SW480 (cell line): ENCODE results near the gene NIPSNAP2.
A peak's percentile ranks its signal among the peaks of the same experiment; 100 is the strongest.
"Not testable (repeated sequence)": the region's sequence is repeated elsewhere in the genome, so short reads cannot be mapped to it uniquely, and the experiment has no call there.

ENCODE experiments used
- DNase-seq: peaks from one replicate; pipeline ENCODE4 v3.0.0-alpha.2; 2016; ENCODE audit warnings: low spot score

Gene NIPSNAP2

GRCh38 chr7:55964261-55965099 lies at the start of gene NIPSNAP2:
TSS of gene NIPSNAP2 (plus strand) at chr7:55964585. CDS start at chr7:55964610, 25 bp downstream.
- DNase-seq = peak; percentile 78

DNA sequence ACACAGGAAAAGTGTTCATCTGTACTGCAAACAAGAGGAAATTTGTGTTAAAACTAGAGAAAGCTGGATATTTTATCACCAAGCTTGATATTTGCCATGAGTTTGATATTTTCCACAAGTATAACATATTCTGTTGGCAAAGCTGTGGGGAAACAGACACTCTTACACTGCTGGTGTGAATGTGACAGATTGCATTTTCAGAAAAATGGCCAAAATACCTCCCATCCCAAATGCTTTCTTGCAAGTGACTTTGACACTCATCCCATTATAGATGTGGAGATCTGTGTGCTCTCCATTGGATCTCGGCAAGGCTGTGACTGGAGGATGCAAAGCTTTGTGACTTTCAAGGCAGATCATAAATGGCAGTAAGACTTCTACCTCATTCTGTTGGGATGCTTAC lies 46.6 kb upstream of the NIPSNAP2 start:
- DNase-seq = no peak

- no peak for DNase-seq
Observed at GRCh38 chr7:55928006-55928767, 36.2 kb upstream of the NIPSNAP2 start.

GRCh38 chr7:55931421-55932151 lies 32.8 kb upstream of the NIPSNAP2 start:
- no peak for DNase-seq

DNA sequence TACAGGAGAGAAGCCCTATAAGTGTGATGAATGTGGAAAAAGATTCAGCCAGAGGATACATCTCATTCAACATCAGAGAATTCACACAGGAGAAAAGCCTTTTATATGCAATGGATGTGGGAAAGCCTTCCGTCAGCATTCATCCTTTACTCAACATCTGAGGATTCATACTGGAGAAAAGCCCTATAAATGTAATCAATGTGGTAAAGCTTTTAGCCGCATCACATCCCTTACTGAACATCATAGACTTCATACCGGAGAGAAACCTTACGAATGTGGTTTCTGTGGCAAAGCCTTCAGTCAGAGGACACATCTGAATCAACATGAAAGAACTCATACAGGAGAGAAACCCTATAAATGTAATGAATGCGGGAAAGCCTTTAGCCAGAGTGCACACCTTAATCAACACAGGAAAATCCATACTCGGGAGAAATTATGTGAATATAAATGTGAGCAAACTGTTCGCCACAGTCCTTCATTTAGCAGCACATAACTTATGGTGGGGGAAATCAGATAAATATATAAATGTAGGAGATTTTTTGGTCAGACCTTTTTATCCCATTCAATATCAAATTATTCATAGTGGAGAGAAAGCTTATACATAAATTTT lies 24.8 kb upstream of the NIPSNAP2 start:
- DNase-seq = peak; percentile 20

DNA sequence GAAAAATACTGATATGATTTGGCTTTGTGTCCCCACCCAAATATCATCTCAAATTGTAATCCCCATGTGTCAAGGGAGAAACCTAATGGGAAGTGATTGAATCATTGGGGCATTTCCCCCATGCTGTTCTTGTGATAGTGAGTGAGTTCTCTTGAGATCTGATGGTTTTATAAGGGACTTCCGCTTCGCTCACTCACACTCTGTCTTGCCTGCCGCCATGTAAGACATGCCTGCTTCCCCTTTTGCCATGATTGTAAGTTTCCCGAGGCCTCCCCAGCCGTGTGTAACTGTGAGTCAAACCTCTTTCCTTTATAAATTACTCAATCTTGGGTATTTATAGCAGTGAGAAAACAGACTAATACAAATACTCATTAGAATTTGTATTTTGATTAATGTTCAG lies 17.8 kb upstream of the NIPSNAP2 start:
- DNase-seq = no peak

- peak; percentile 97 for DNase-seq
Observed at GRCh38 chr7:55951637-55952351, 12.6 kb upstream of the NIPSNAP2 start, which contains the start of gene MRPS17. TSS of gene MRPS17 (plus strand) at chr7:55951877. CDS start at chr7:55953196, 1,319 bp downstream.

DNA sequence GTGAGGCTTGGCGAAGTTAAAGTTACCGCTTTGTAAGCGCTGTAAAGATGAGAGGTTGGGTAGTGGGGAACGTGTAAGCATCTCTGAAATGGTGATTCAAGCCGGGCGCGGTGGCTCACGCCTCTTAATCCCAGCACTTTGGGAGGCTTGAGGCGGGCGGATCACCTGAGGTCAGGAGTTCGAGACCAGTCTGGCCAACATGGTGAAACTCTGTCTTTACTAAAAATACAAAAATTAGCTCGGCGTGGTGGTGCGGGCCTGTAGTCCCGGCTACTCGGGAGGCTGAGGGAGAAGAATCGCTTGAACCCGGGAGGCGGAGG lies 12.1 kb upstream of the NIPSNAP2 start:
- DNase-seq = not testable (repeated sequence)

DNA sequence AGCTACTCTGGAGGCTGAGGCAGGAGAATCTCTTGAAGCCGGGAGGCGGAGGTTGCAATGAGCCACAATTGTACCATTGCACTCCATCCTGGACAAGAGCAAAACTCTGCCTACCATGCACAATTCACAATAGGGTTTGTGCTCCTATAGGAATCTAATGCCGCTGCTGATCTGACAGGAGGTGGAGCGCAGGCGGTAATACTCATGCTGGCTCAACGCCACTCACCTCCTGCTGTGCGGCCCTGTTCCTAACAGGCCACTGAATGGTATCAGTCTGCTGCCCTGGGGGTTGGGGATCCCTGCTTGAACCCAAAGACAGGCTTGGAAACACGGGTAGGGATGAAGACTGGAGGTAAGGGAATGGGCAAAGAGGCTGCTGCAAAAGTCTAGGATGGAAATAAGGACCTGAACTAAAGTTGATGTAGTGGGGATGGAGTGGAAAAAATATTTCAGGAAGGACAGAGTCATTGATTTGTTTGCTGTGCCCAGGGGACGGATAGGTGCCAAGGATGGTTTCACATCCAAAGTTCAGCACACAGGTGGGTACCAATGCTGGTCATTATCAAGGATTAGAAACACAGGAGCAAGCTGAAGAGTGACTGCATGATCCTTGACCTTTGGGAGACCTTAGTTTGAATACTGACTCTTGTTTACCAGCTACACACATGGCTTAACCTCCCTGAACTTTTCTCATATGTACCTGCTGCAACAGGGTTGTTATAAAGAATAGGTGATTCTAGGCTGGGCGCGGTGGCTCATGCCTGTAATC lies 10.5 kb upstream of the NIPSNAP2 start:
- no peak for DNase-seq

- no peak for DNase-seq
Observed at GRCh38 chr7:55957190-55957589, 7.2 kb upstream of the NIPSNAP2 start.

- no peak for DNase-seq
Observed at GRCh38 chr7:55962014-55962413, 2.4 kb upstream of the NIPSNAP2 start.

DNA sequence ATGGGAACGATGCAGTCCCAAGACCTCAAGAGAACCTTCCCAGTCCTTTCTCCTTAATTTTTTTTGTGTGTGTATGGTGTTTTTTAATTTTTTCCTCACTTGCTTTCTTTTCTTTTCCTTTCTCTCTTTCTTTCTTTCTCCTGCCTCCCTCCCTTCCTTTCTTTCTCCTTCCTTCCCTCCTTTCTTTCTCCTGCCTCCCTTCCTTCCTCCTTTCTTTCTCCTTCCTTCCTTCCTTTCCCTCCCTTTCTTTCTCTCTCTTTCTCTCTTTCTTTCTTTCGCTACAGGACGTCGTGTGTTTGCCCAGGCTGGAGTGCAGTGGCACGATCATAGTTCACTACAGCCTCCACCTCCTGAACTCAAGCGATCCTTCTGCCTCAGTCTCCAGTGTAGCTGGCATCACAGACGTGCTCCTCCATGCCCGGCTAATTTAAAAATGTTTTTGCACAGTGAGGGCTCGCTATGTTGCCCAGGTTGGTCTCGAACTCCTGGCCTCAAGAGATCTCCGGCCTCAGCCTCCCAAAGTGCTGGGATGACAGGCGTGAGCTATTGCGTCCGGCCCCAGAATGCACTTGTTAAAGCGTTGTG lies 709 bp upstream of the NIPSNAP2 start:
- DNase-seq = no peak

DNA sequence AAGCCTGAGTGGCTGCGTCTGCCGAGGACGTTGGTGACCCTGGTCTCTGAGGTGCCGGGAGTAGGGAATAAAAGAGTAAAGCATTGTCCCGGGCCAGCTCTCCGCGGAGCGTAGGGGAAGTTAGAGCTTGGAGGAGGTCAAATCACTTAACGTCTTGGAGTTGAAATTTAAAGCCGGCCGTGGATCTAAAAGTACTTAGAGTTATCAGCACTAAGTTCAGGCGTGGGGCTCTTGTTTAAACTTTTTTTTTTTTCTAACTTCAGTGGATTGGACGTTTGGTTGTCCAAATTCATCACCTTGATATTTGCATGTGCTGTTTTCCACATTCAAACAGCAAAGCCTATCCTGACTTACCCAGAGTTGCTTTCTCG lies 700 bp downstream of the NIPSNAP2 start:
- no peak for DNase-seq

DNA sequence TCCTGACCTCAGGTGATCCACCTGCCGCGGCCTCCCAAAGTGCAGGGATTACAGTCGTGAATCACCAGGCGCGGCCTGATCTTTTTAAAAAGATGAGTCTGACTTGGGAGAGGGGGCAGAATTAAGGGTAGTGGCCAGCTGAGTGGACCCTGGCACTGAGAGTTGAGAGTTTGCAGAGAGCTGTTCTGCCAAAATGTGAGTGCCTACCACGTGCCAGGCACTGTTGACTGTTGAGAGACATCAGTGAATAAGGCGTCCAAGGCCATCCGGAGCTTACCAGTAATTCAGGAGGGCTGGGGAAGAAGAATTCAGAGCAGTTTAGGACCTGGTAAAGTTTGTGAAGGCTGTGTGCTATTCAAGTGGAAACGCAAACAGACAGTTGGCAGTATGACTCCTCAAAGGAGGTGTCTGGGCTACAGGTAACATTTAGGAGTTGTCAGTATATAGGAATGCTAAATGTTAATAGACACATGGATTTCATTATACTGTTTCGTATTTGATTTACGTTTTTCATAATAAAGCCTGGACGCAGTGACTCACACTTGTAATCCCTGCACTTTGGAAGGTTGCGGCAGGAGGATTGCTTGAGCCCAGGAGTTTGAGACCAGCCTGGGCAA lies 1.5 kb downstream of the NIPSNAP2 start:
- DNase-seq = no peak

DNA sequence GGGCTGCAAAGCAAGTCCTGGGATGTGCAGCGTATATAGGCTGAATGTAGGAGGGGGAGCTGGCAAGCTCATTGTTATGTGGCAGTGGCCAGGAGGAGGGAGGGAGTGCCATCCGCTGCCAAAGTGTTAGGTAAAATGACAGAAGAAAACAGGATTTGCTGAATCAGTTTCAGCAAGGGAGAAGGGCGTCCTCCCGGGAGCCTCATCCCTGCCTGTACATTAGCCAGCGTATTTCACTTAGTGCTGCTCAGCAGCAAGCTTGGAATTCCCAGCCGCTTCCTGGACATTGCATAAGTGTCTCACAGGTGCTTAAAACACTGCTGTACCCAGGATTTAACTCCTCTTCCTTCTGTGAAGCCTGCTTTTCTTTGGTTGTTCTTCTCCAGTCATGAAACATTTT lies 2.5 kb downstream of the NIPSNAP2 start:
- DNase-seq = no peak

- no peak for DNase-seq
Observed at GRCh38 chr7:55969391-55969790, 5.0 kb downstream of the NIPSNAP2 start.

DNA sequence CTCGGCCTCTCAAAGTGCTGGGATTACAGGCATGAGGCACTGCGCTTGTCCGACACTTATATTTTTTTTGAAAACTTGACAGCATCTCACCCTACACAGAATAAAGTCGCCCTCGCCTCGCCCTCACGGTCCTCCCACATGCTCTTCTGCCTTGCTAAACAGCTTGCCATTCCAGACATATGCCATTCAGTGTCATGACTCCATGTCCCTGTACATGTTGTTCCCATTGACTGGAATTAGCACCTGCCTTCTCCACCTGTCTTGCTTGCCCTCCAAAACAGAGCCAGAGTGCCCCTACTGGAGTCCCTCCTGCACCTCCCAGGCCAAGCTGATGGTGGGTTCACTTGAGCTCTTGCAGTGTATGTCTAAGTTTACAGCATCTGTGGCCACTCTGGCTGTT lies 6.2 kb downstream of the NIPSNAP2 start:
- no peak for DNase-seq

DNA sequence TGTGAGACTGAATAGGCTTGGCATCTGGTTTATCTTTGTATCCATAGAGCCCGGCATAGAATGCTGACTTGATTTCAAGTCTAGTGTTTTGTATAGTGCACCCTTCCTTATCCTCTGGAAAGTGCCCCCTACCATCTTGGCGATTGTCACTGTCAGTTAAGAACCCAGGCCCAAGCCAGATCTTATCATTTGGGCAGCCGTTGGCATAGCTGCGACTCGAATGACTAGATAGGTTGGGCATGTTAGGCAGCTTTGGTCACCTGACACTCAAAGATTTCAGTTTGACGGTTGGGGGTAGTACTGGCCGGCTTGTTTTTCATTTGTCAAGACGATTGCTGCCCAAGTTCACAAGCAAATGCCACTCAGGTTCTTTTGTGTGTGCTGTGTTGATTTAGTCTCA lies 6.6 kb downstream of the NIPSNAP2 start:
- DNase-seq = no peak

DNA sequence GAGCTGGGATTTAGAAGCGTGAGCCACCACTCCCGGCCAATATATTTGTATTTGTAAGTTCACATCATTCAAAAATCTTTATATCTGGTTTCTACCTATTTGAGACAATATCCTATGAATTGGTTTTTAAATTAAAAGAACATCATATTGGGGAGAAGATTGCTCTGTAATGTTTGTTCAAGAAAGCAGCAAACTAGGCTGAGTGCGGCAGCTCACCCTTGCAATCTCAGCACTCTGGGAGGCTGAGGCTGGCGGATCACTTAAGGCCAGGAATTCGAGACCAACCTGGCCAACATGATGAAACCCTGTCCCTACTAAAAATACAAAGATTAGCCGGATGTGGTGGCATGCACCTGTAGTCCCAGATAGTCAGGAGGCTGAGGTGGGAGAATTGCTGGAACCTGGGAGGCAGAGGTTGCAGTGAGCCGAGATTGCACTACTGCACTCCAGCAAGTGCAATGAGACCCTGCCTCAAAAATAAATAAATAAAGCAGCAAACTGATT lies 9.4 kb downstream of the NIPSNAP2 start:
- no peak for DNase-seq
